ENCODE measurements around the gene MTIF2. TPM values are rescaled to one million over a fixed set of nuclear protein-coding genes. Genes with fewer than 3 reads are reported as not detected.

MTIF2 gene
- total and polyA plus RNA-seq, 9 of the 15 experiments (the other 6 are each of a cell fraction or from before 2014, with no cell fraction given): 58.7 to 143 (median 105) TPM

DNA sequence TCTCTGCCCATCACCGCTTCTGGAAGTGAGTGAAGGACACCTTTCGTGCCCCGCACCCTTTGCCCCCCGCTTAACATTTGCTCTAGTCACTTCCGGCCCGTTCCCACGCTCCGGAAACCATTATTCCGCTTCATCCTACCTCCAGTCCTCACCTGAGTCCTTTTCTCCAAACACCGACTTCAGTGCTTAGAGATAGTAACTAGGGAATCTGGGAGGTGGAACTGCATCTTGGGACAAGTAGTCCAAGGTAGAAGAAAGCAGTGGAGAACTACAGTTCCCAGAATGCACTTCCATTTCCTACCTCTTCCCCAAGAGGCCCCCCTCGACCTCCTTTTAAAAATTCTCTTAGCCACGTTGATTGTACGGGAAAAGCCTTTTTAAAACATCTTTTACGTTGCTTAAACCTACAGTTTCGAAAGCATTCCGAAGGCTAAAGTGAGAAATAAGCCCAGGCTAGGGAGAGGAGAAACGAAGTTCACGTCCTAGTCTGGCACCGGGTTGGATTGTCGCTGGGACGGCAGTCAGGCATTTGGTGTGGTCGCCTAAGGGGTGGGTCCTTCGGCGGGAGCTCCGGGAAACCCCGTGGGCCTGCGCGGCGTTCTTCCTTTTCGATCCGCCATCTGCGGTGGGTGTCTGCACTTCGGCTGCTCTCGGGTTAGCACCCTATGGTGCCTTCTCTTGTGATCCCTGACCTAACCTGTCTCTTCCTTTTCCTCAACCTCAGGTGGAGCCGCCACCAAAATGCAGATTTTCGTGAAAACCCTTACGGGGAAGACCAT lies 36.8 kb downstream of the MTIF2 start, which contains the start of the genes CLHC1 and RPS27A (continued):
- TF ChIP-seq NFE2L1 (tag; IDR thresholded peaks at IDR 0.05; ENCODE audit: borderline replicate concordance, low read depth): no peak
- TF ChIP-seq ZMIZ1 (IDR thresholded peaks at IDR 0.05; ENCODE audit: low read depth in 2 of 2, low read length in 2 of 2): no peak
- no peak for TF ChIP-seq ZKSCAN3 (CRISPR knock-in tag; IDR thresholded peaks at IDR 0.05)
- no peak for TF ChIP-seq ZNF121 (CRISPR knock-in tag; conservative IDR thresholded peaks at IDR 0.05)
- TF ChIP-seq POLR2B (IDR thresholded peaks at IDR 0.05; ENCODE audit: low read depth, partially characterized antibody): peak; percentile 96
- TF ChIP-seq TSC22D4 (tag; IDR thresholded peaks at IDR 0.05): no peak
- no peak for TF ChIP-seq ZNF23 (CRISPR knock-in tag; IDR thresholded peaks at IDR 0.05)
- TF ChIP-seq CBFB (CRISPR knock-in tag; IDR thresholded peaks at IDR 0.05): peak; percentile 72; the same call in 1 of the 2 replicates
- no peak for TF ChIP-seq HNRNPK (IDR thresholded peaks at IDR 0.05; ENCODE audit: low read depth, low read length, poor library complexity, severe bottlenecking)
- TF ChIP-seq E2F1 (CRISPR knock-in tag; IDR thresholded peaks at IDR 0.05): peak; percentile 29
- TF ChIP-seq SMARCA4 (IDR thresholded peaks at IDR 0.05): peak; percentile 23; the same call in 1 of the 2 replicates
- TF ChIP-seq, protein P1, sequence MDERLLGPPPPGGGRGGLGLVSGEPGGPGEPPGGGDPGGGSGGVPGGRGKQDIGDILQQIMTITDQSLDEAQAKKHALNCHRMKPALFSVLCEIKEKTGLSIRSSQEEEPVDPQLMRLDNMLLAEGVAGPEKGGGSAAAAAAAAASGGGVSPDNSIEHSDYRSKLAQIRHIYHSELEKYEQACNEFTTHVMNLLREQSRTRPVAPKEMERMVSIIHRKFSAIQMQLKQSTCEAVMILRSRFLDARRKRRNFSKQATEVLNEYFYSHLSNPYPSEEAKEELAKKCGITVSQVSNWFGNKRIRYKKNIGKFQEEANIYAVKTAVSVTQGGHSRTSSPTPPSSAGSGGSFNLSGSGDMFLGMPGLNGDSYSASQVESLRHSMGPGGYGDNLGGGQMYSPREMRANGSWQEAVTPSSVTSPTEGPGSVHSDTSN (CRISPR knock-in tag; IDR thresholded peaks at IDR 0.05; ENCODE audit: low read depth): no peak
- TF ChIP-seq, protein P1 (tag; conservative IDR thresholded peaks at IDR 0.05; ENCODE audit: low read depth): no peak
- peak in 1 of 2 experiments; percentile 60; a peak in 2 of 4 replicates for TF ChIP-seq CSDE1 (IDR thresholded peaks at IDR 0.05)
- peak; percentile 55; the same call in 1 of the 2 replicates for TF ChIP-seq ZBTB7A (IDR thresholded peaks at IDR 0.05; ENCODE audit: borderline replicate concordance, control insufficient read depth, low read depth, low read length)
- TF ChIP-seq XRCC4 (IDR thresholded peaks at IDR 0.05; ENCODE audit: extremely low read depth, insufficient read depth, insufficient read length): no peak
- TF ChIP-seq FIP1L1 (IDR thresholded peaks at IDR 0.05; ENCODE audit: low read depth, low read length, poor library complexity, severe bottlenecking): no peak
- TF ChIP-seq DIDO1 (tag; IDR thresholded peaks at IDR 0.05; ENCODE audit: low read depth): peak; percentile 66; the same call in 1 of the 2 replicates
- peak; percentile 29; the same call in 1 of the 2 replicates for TF ChIP-seq OTX1 (CRISPR knock-in tag; IDR thresholded peaks at IDR 0.05)
- no peak for TF ChIP-seq CHD4 (IDR thresholded peaks at IDR 0.05; ENCODE audit: insufficient read depth, insufficient replicate concordance, low read depth, low read length, poor library complexity, severe bottlenecking)
